HG02943 (cell line): ENCODE measurements around the gene MLN.

ENCODE experiments used
- ATAC-seq: cut with Tn5 transposase; IDR thresholded peaks from one replicate; pipeline ENCODE4 v1.9.1; 2021; ENCODE audit warnings: mild to moderate bottlenecking, low read depth, moderate library complexity; ENCODE audit not compliant: unreplicated experiment

The MLN gene

GRCh38 chr6:33776186-33776585, 27.6 kb downstream of the MLN start:
- no peak for ATAC-seq

- no peak for ATAC-seq
These were observed 29.0 kb downstream of the MLN start for GRCh38 chr6:33774774-33775173.

DNA sequence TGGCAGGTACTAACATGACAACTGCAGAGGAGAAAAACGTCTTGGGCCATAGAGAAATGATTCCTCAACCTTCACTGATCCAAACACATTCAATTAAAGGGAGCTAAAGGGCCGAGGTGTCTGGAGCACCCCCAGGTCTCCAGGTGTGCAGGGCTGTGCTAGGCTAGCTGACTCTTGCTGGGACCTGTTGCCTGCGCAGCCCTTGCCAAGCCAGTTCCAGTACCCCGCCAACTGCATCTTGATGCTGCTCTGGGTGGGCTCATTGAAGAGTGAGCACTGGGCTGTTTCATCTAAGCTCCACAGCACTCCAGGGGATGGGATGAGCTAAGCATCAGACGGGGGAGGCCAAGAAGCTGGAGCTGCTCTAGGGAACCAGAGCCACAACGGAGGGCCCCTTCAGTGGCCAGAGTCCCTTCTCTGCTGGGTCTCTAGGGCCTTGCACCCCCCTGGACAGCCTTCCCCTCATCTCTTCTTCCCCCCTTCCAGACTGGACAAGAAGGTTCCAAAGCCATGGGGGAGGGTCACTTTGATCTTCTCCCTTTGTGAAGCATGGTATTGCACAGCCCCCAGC, 30.8 kb downstream of the MLN start:
- no peak for ATAC-seq

DNA sequence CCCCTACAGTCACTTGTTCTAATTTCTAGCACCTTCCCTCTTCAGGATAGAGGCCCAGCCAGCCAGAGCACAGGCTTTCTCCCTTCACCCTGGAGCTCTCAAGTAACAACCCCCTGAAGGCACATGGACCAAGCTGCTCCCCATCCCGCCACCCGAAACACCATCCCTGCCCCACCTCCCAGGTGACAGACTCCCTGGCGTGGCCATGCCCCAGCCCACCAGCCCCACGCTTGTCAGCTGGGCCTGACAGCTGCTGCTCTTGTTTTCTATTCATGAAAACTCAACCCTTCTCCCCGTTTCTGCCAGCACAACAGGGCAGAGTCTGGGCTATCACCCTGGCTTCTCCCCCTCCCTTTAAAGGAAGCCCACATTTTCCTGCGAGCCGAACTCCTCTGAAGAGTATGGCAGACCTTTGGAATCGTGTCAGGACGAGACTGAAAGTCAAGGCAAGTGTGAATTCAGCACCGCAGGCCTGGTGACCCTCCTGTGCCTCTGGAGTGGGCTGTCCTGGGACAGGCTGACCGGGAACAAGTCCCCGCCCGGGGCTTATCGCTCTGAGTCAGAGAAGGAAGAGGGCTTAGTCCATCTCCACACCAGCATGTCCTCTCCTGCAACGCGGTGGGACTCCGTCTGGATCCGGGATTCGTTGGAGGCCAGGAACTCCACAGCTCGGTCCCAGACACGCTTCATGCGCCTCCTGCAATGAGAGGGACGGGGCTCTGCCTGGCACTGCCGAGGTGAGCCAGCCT, 31.5 kb downstream of the MLN start:
- ATAC-seq, result no peak

DNA sequence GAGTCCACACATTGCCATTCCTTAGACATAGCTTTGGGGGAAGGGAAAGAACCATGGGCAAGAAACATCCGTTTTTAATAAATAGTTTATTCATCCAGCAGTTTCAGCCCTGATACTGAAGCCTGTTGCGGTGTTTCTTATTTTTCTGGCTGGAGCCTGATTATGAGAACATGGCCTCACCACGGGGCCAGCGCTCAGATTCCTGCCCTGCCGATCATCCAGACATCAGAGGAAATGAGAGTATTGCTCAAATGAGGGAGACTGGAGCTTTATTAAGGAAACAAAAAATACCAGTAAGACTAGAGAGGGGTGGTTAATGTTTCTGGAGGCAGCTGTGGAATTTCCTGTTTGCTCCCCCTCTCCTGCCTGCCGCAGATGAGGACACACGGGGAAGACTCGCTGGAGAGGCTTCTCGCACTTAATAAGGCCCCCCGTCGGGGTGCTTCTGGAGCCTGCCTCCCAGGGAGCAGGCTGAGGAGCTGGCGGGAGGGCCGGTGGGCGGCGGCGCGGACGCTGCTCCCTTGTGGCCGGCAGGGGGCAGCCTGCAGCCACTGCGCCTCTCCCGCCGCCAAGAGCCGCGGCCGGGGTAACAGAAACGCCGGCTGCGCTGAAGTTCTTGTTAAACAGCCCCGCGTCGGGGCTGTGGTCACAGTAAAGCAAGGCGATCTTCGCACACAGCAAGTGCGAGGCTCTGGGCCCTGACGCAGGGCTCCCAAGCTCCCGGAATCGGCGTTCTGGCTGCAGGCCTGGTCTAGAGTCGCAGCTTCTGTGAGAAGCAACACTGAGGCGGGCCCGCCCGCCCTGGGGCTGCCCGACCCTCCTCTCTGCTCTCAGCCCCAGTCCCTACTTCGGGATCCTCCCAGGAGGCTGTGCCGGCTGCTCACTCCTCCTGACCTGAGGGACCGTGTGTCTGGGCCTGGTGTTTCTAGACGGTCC, 32.4 kb downstream of the MLN start:
- ATAC-seq, result no peak

DNA sequence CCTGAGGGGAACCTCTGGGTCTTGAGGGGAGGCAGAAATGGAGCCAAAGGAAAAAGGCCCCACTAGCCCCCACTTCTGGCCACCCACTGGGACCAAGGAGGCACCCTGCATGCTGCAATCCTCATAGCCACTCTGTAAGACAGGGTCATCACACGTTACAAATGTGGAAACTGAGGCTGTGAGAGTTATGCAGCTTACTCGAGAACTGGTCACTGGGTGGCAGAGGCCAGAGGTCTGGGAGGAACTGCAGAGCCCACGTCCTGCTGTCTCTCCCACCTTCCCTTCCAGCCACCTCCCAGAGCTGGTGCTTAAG, 33.0 kb downstream of the MLN start:
- ATAC-seq, result no peak

- ATAC-seq, result no peak
These were observed 33.5 kb downstream of the MLN start for GRCh38 chr6:33770124-33770832.

GRCh38 chr6:33769248-33769821, 34.5 kb downstream of the MLN start:
- ATAC-seq, result no peak

DNA sequence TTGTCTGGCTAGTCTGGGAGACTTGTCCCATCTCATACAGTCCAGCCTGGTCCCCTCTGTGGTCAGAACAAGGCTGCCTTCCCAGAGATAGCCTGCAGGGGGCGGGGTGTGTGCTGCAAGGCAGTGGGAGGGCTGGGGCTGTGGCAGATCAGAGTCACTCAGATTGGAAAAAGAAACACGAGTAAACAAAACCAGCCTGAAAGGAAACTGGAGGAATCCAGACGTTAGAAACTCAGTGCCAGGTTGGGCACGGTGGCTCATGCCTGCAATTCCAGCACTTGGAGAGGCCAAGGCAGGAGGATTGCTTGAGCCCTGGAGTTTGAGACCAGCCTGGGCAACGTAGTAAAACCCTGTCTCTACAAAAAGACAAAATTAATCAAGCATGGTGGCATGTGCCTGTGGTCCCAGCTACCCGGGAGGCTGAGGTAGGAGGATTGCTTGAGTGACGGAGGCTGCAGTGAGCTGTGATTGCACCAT, 35.1 kb downstream of the MLN start:
- ATAC-seq, result no peak

GRCh38 chr6:33766921-33767907, 36.6 kb downstream of the MLN start:
- ATAC-seq, result no peak

DNA sequence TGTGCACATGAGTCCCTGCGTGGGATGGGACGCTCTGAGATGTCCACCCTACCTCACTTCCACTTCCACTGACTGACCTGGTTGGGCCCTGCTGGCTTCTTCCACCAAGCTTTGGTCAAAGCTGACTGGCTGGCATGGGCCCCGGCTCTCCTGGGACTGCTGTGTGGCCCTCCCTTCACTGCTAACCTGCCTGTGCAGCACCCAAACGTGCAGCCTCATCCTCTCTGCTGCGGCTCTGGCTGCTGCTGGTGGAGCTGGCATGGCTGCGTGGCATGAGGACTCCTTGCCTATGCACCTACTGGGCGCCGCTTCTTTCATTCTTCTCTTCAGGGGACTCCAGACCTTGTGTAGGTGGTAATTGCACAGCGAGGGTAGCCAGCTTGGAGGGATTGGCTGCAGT, 38.4 kb downstream of the MLN start:
- ATAC-seq, result no peak

DNA sequence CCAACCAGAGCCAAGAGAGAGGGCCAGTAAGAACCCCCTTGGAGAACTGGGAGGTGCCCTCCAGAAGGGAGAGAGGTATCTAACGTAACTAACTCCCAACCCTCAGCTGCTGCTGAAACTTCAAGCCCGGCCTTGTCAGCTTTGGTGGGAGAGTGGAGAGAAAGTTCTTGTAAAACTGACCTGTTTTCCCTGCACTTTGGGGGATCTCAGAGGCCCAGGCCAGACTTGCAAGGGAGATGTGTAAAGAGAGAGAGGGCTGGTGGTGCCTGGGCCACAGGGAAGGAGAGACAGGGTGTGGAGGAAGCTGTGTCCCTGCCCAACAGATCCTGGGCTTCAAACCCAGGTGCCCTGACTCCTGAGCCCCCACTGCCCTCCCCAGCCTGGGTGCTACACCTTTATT, 39.8 kb downstream of the MLN start:
- no peak for ATAC-seq

GRCh38 chr6:33763483-33763882, 40.3 kb downstream of the MLN start:
- no peak for ATAC-seq

DNA sequence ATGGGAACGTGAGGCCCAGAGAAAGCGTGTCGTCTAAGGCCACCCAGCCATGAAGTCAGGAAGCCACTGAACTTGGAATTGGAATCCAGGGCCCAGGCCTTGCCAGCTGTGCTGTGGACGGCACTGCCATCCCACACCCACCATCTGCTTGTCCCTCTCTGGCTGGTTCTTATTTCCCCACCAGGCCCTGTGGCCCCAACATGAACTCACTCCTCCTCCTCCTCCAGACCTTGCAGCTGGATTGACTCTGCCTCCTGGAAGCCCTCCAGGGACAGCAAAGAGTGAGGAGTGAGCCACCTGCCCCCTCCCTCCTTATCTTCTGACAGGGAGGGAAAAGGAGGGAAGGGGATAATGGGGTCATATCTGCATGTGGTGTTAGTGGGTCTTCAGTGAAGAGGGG, 41.1 kb downstream of the MLN start:
- ATAC-seq, result no peak

DNA sequence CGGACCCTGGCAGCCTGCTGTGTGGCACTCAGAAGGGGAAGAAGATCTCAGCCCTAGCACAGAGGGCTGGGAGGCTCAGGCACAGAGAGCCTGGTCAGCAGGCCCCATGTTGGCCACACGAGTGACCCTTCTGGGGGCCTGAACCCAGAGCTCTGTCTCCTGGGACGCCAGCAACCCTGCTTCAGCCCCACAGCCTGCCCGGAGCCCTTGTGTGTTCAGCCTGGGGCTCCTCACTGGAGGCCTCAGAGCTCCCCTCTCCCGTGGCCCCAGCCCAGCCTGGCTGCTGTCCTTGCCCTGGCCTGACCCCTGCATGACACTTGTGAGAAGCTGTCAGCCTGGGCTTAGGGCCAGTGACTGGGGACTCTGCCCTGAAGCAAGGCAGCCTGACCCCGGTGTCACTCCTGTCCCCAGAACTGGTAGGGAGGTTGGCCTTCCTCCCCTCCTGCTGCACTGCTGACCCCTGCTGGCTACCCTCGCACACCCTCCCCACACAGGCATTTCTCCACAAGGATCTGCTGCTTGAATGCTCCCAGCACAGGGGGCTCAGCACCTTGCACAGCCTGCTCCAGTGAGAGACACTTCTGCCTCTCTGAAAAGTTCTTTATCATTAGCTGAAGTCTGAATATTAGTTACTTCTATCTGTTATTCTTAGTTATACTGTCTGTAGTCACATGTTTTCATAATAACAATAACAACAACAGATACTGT, 41.7 kb downstream of the MLN start:
- ATAC-seq, result no peak

DNA sequence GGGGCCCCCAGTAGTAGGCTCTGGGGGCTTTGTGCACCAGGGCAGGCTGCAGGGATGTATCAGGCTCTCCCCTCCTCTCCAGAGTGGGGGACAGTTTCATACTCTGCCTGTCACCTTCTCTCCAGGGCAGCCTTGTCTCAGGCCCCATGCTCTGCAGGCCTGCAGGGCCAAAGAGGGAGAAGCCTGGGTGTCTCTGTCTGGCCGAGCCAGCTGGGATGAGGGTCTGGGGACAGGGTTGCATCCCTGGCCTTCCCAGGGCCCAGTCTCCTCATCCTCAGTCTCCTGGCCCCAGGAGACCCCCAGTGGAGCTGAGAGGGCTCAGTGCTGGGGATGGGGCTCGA, 42.3 kb downstream of the MLN start:
- no peak for ATAC-seq

DNA sequence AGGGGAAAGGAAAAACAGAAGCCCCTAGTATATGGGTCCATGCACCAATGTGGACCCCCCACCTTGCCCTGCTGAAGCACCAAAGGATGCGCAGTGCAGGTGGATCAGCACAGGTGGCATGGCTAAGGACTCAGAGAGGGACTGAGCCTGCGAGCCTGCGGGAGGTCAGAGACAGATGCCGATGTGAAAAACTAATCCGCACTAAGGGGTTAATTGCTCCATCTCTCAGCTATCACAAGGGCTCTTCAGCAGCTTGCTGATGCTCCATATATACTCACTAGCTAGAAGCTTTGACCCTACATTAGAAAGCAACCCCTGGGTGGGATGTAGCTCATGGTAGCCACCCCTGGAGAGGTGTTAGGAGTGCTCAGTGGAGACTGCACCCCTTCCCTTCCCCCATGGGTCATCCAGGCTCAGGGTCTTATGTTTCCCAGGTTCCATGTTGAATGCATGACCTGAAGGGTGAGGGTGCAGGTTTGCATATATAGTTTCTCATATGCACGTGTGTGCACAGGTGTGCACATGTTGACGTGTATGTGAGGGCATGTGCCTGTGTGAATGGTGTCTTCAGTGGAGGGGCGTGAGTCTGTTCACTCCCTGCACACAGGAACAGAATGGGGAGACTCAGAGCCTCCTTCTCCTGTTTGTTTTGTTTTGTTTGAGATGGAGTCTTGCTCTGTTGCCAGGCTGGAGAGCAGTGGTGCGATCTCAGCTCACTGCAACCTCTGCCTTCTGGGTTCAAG, 43.7 kb downstream of the MLN start:
- ATAC-seq, result no peak

GRCh38 chr6:33758815-33759216, 45.0 kb downstream of the MLN start:
- no peak for ATAC-seq
